Mammary epithelial cell (primary cell): ENCODE results near the gene PPIP5K1.

ENCODE experiments used
- EZH2 ChIP-seq: IDR thresholded peaks from 2 replicates; pipeline ENCODE4 v1.6.1; 2012; ENCODE audit warnings: low read length, inconsistent platforms, borderline replicate concordance
- TF ChIP-seq, protein P1 (sequence below), 2 donors: IDR thresholded peaks in 1 of 2; conservative IDR thresholded peaks in 1 of 2; 2 replicates each; pipeline ENCODE4 v1.5.1; 2011 to 2012; ENCODE audit warnings: inconsistent platforms in 2 of 2, low read length in 2 of 2, mild to moderate bottlenecking in 2 of 2, control low read depth in 1 of 2, low read depth in 1 of 2; ENCODE audit not compliant: insufficient read depth in 1 of 2; ENCODE audit errors: extremely low read depth in 1 of 2

DNA sequence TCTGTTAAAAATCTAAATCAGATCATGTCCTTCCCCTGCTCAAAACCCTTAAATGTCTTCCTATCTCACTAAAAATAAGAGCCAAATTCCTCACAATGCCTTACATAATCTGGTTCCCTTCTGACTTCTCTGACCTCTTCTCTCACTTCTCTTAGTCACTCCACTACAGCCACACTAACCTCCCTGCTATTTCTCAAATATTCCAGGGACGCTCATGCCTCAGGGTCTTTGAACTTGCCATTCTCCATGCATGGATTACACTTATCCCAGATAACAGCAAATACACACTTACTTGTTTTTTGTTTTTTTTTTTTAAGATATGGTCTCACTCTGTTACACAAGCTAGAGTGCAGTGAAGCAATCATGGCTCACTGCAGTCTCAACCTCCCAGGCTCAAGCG lies 105.6 kb downstream of the PPIP5K1 start:
- TF ChIP-seq, protein P1, sequence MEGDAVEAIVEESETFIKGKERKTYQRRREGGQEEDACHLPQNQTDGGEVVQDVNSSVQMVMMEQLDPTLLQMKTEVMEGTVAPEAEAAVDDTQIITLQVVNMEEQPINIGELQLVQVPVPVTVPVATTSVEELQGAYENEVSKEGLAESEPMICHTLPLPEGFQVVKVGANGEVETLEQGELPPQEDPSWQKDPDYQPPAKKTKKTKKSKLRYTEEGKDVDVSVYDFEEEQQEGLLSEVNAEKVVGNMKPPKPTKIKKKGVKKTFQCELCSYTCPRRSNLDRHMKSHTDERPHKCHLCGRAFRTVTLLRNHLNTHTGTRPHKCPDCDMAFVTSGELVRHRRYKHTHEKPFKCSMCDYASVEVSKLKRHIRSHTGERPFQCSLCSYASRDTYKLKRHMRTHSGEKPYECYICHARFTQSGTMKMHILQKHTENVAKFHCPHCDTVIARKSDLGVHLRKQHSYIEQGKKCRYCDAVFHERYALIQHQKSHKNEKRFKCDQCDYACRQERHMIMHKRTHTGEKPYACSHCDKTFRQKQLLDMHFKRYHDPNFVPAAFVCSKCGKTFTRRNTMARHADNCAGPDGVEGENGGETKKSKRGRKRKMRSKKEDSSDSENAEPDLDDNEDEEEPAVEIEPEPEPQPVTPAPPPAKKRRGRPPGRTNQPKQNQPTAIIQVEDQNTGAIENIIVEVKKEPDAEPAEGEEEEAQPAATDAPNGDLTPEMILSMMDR (conservative IDR thresholded peaks at IDR 0.05 in 1 of 2, IDR thresholded peaks at IDR 0.05 in 1 of 2; ENCODE audit: extremely low read depth in 1 of 2, insufficient read depth in 1 of 2, low read depth in 1 of 2, low read length in 2 of 2): no peak
- no peak for TF ChIP-seq EZH2
